ENCODE measurements around the gene SLC36A4. TPM values are rescaled to one million over a fixed set of nuclear protein-coding genes. Genes with fewer than 3 reads are reported as not detected.

SLC36A4 gene
- total RNA-seq, 1 experiment from 2014 or later = 2.2 TPM

Small RNA genes within 50 kb of the gene (small RNA-seq; reads per million reads assigned to genes)
- gene AP003072.1 = 0 to 0.05 reads per million in 2 experiments

Other genes with a start within 250 kb of the SLC36A4 start
- gene MTNR1B, start 228.3 kb downstream of the SLC36A4 start, total RNA-seq (2014; rRNA removed; shearing (Covaris generic)) = not detected in 2 replicates
- not detected in 2 replicates for gene DEUP1, start 132.8 kb upstream of the SLC36A4 start, total RNA-seq (2014; rRNA removed; shearing (Covaris generic))